HG03139 (cell line): ENCODE results near the gene SMAGP.
"Not testable (repeated sequence)": the region's sequence is repeated elsewhere in the genome, so short reads cannot be mapped to it uniquely, and the experiment has no call there.

Experiments
- ATAC-seq: cut with Tn5 transposase; IDR thresholded peaks from one replicate; pipeline ENCODE4 v1.9.1; 2021; ENCODE audit not compliant: unreplicated experiment

SMAGP gene

DNA sequence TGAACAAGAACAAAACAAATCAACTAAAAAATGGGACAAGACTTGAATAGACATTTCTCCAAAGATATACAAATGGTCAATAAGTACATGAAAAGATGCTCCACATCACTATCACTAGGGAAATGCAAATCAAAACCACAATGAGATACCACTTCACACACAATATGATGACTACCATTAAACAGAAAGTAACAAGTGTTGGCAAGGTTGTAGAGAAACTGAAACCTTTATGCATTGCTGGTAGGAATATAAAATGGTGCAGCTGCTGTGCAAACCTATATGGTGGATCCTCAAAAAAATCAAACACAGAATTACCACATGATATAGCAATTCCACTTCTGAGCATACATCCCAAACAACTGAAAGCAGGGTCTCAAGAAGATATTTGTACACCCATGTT lies 5.2 kb downstream of the SMAGP start:
- no peak for ATAC-seq

DNA sequence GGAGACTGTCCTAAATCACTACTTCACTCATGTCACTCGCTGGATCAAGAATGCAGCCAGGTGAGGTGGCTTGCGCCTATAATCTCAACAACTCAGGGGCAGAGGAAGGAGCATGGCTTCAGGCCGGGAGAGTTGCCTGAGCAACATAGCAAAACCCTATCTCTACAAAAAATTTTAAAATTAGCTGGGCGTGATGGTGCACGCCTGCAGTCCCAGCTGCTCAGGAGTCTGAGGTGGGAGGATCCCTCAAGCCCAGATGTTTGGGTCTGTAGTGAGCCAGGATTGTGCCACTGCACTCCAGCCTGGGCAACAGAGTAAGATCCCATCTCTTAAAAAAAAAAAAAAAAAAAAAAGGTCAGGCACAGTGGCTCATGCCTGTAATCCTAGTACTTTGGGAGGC lies 5.9 kb downstream of the SMAGP start:
- ATAC-seq = no peak

DNA sequence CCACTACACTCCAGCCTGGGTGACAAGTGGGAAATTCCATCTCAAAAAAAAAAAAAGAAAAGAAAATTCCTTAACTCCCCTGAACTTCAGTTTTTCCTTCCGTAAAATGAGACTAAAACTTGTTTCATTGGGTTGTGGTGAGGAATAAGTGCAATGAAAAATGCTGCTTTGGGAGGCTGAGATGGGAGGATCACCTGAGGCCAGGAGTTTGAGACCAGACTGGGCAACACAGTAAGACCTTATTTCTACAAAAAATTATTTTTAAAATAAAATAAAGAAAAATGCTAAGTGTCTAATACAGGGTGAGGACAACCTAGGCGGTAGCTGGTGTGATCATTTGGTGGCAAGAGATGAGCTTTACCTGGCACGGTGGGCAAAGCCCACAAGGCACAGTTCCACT lies 6.9 kb downstream of the SMAGP start:
- ATAC-seq = no peak

DNA sequence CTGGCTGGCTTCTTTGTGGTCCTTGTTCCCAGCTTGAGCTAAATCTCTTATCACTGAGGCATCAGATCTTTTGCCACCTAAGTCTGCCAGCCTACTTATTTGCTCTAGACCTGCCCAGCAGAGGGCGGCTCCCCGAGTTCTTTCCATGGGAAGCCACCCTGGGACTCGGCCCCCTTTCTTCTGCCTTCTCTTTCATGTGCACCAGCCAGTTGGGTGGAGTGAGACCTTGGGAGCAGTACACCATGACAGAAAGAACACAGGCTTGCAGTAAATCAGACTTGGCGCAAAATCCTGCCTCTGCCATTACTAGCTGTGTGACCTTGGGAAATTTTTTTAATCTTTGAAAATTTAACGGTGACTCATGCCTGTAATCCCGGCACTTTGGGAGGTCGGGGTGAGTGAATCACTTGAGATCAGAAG lies 7.4 kb downstream of the SMAGP start:
- no peak for ATAC-seq

DNA sequence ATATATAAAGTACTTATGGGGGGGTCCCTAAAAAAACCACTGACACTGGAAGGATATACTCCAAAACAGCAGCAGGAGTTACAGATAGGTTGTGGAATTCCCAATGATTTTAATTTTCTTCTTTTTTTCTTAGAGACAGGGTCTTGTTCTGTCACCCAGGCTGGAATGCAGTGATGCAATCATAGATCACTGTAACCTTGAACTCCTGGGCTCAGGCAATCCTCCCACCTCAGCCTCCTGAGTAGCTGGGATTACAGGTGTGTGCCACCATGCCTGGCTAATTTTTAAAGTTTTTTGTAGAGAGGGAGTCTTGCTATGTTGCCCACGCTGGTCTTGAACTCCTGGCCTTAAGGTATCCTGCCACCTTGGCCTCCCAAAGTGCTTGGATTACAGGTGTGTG lies 10.6 kb downstream of the SMAGP start:
- ATAC-seq = not testable (repeated sequence)

DNA sequence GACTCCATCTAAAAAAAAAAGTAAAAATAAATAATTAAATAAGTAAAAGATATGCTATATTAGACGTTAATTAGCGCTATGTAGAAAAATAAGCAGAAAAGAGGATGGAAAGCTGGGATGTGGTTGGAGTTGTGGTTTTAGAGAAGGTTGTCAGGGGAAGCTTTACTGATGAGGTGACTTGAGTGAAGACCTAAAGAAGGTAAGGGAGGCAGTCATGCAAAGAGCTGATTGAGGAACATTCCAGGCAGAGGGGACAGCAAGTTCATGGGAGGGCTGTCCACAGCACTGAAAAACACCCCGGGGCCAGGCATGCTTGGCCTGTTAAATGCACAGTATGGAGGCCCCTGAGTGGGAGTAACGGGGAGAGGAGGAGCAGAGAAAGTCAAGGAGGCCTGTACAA lies 15.7 kb downstream of the SMAGP start:
- ATAC-seq = no peak

DNA sequence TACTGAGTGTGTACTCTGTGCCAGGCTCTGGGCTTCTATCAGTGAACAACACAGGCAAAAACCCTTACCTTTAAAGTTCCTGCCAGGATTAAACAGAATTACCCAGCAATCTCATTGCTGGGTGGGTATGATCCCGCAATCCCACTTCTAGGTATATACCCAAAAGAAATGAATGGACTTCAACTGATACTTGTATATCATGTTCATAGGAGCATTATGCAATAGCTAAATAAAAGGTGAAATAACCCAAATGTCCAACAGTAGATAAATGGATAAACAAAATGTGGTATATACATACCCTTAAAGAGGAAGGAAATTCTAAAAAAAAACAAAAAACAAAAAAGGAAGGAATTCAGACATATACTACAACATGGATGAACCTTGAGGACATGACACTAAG lies 16.9 kb downstream of the SMAGP start:
- ATAC-seq = no peak

DNA sequence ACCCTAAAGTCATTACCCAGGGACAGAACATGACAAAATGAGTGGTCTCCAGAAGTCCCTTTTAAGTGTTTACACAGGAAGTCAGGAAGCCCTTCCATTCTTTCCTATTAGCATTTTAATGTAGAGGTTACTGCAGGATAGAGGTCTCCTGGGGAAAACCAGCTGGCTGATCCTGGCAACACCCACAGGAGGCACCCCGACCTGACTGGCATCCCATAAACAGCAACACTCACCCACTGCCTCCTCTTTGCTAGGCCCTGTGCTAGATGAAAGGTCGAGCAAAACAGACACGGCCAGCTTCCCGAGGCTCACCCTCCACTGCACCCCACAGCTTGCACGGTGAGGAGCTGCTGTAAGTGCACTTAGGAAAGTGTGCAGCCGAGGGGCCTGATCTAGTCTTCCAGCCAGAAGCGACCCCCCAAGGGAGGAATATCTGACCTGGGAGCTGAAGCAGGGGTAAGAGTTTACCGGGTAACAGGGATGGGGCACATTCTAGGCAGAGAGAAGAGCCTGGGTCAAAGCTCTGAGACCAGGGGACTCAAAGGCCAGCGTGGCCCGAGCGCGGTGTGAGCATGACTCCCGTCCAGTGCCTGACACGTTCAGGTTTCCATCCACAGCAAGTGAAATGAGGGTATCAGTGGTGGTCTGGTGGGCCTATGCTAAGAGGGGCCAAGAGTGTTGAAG lies 22.6 kb downstream of the SMAGP start:
- ATAC-seq = no peak

DNA sequence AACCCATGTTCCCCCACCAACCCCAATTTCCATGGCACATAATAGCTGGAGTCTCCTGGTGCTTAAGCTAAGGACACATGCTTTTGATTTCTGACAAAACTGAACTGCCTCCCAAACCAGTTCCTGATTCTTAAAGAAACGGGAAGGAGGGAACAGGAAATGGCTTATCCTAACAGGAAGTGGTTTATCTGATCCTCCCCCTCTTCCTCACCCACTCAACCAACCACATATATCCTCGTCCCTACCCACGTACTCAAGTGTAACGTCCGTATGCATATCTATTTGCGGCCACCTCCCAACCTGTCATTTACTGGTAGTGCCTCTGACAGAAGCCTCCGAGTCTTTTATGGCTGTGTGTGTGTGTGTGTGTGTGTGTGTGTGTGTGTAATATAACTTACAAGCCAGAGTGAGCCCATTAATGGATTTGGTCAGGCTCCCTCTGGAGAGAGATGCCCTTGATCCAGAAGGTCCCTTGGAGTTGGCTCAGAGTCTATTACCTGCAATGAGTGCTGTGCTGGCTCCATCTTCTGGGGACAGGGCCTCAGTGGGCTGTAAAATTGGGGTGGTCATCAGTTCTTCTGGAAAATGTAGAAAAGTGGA lies 23.9 kb downstream of the SMAGP start:
- no peak for ATAC-seq

DNA sequence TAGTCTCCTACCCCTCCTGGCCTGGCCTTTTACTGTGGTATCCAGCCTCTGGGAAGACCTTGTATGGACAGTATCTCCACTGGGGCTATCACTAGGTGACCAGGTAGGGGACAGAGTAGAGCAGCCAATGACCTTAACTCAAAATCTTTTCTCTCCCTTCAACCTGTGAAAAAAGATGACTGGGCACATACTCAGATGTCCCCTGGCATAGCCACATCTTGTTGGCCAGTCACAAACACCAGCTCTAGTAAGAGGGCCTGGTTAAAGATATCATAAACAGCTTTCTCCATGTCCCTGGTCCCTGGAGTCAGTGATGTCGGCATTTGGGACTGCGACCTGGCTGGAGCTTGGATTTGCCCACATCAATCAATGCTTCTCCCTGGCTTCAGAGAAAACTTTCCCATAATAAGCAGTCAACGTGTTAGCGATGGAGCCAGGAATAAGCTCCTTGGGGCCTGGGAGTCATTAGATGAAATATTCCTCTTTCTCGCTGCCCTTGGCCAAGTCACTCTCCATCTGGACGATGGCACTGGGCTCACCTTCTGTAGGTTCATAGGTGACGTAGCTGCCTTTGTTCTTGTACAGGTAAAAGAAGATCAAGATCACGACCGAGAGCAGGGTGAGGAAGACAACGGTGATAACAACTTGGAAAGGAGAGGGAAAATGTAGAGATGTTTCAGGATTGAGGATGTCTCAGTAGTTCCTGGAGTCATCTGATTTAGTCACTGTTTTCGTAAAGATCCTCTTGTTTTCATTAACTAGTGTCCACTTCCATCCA lies 24.6 kb downstream of the SMAGP start:
- ATAC-seq = no peak

DNA sequence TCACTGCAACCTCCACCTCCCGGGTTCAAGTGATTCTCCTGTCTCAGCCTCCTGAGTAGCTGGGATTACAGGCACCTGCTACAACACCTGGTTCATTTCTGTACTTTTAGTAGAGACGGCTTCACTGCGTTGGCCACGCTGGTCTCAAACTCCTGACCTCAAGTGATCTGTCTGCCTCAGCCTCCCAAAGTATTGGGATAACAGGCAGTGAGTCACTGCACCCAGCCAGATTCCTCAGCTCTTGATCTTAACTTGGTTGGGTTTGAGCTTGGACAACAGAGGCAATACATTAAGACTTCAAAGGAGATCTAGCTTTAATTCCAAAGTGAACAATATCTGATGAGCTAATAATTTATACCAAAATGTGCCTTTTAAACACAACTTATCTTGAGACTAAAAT lies 25.9 kb downstream of the SMAGP start:
- ATAC-seq = no peak

DNA sequence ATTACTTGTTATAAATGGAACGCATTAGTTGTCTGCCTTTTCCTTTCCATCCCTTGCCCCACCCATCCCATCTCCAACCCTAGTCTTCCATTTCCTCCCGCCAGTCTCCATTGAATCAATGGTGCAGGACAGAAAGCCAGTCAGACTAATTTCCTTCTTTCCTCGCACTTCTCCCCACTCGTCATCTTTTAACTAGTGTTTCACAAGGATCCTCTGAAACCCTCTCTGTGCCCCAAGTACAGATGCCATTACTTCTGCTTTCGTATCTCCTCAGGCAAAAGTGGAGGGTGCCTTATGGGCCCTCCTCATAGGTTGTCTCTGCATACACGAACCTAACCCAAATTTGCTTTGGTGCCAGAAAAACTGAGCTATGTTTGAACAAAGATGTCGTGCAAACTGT lies 27.3 kb downstream of the SMAGP start:
- ATAC-seq = no peak

DNA sequence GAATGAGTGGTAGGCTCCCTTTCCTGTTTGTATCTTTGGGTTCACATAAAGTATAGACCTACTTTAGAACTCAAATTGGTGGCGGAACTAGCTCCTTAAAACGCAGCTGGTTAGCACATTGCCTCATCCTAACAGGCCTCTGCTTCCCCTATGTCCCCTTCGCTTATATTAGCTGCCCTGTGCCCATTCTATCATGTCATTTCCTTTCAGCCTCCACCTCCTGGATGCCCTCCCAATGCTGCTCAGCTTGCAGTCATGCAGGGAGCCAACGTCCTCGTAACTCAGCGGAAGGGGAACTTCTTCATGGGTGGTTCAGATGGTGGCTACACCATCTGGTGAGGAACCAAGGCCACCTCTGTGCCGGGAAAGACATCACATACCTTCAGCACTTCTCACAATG lies 28.1 kb downstream of the SMAGP start:
- no peak for ATAC-seq

DNA sequence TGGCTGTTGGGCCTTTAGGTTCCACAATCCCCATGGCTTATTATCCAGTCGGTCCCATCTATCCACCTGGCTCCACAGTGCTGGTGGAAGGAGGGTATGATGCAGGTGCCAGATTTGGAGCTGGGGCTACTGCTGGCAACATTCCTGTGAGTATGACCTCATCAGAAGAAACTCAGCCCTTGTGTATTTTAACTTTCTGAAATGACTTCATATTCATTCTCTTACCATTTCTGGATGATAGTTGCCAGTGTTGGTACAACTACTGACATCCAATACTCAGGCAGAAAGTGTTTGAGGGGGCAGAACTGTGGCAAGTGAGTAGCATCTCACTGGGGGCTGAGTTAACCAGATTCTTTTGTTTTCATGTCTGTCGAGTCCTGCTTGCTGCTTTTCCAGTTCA lies 29.2 kb downstream of the SMAGP start:
- no peak for ATAC-seq

DNA sequence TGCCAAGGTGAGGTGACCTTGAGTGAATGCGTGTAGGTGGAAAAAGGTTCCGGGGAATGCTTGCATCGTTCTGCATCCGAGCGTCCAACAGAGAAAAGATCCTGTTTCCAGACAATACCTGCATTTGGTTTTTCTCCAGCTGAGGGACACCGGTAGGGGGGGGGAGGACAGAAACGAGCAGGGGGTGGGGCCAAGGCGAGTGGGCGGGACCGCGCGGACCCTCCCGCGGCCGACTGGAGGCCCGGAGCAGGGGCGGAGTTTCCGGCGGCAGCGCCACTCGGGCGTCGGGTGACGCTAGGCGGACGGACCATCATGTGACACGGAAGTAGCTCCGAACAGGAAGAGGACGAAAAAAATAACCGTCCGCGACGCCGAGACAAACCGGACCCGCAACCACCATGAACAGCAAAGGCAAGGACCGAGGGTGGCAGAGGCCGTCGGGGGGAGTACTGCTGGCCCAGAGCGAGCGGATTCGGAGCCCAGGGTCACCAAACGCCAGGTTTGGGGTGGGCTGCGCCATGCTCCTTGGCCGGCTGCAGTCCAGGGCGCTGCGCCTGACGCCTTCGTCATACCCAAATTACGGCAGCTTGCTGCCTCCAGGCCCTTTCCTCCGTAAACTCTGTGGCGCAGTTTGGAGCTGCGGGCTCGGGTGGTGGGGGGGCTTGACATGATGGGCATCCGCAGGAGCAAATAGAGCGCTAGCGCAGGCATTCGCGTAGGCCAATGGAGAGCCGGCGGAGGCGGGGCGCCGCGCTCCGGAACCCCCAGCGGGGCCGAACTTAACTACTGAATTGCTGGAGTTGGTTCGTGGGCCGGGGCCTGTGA lies 31.5 kb downstream of the SMAGP start, which contains the start of gene DAZAP2:
DAZAP2 (plus strand) TSS at position 317 of the 825 bp plus-strand sequence; CDS start at position 399, 82 bp downstream.
- peak; percentile 90 for ATAC-seq

DNA sequence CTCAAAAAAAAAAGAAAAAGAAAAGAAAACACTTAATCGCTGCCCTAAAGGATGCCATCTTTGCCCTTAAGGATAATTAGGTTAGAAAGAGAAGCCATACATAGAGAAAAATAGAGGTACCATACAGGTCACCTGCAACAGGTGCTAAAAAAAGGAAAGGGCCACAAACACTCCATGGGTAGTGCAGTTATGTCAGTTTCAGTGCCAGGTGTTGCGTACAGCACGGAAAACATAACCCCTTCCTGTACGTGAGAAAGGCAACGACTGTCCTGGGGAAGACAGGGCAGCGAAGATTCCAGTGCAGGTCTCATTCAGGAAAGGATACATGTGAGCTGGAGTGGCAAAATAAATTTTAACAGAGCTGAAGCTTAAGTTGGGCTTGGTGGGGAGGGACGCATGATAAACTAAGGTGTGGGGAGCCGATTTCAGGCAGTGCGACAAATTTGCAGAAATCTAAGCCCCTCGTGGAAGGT lies 32.1 kb downstream of the SMAGP start:
- no peak for ATAC-seq

DNA sequence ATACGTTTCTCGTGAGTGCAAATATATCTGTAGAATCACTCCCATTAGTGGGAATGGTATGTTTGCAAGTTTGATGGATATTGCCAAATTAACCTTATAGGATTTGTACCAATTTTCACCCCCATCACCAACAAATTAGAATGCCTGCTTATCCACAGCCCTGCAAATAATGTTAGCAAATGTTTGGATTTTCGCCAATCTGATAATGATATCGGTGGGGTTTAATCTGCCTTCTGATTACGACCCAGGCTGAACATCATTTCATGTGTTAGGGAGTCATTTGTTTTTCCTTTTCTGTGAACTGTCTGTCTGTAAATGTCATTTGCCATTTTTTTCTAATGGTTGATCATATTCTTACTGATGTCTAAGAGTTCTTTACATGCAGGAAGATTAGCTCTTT lies 35.7 kb downstream of the SMAGP start:
- no peak for ATAC-seq

DNA sequence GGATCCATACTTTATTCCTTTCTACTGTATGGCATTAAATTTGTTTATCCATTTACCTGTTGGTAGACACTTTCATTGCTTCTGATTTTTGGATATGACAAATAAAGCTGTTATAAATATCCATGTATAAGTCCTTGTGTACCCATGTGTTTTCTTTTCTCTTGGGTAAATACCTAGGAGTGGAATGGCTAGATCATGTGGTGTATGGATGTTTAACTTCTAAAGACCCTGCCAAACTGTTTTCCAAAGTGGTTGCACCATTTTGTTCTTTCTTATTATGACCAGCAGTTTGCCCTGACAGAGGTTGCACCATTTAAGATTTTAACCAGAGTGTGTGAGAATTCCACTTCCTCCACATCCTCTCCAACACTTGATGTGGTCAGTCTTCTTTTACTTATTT lies 37.6 kb downstream of the SMAGP start:
- no peak for ATAC-seq

DNA sequence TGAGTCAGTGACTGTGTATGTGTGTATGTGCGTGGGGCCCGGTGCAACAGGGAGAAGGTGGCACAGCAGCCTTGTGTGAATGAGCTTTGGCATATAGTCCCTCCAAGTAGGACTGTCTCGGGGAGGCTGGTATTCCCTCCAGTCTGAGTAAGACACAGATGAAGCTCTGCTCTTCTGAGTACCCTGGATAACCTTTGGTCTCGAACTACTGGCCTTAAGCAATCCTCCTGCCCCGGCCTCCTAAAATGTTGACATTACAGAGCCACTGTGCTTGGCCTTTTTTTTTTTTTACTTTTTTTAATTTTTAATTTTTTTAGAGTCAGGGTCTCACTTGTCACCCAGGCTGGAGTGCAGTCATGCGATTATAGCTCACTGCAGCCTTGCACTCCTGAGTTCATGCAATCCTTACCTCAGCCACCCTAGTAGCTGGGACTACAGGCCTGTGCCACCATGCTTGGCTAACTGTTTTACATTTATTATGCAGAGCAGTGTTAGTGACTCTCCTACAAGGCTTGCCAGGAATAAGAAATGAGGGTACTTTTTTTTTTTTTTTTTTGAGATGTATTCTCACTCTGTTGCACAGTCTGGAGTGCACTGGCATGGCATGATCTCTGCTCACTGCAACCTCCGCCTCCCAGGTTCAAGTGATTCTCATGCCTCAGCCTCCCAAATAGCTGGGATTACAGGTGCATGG lies 41.0 kb downstream of the SMAGP start:
- ATAC-seq = no peak

DNA sequence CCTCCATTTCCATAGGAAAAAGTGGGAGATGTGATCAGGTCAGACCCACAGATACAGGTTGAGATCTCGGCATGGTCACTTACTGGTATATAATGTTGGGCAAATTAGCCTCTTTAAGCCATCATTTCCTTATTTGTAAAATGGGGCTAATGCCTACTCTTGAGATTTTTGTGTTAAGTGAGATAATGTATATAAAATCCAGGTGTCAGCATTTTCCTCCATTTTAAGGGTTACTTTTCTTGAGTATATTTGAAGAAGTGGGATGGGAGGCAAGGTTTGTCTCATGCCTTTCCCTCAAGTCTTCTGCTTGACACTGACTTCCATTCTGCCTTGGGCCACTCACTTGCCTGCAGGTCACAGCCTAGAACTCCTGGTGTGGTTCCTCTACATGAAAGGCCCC lies 42.3 kb downstream of the SMAGP start:
- ATAC-seq = no peak

DNA sequence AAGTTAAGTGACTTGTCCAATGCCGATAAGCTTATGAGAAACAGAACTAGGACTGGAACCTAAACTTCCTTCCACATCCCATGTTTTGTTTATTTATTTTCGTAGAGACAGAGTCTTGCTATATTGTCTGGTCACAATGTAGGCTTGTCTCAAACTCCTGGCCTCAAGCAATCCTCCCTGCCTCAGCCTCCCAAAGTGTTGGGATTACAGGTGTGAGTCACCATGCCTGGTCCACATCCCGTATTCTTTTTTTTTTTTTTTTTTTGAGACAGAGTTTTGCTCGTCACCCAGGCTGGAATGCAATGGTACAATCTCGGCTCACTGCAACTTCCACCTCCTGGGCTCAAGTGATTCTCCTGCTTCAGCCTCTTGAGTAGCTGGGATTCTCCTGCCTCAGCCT lies 43.1 kb downstream of the SMAGP start:
- ATAC-seq = not testable (repeated sequence)
